WTC11 (cell line): ENCODE results near the gene FASTKD1. TPM values are rescaled to one million over a fixed set of nuclear protein-coding genes. Genes with fewer than 3 reads are reported as not detected.

ENCODE experiments used
- ATAC-seq: fragments of 200-7000 bp; cut with Tn5 transposase; 2 replicates; pipeline ENCODE4 v1.10.0; 2021; ENCODE audit warnings: mild to moderate bottlenecking, moderate library complexity
- CTCF ChIA-PET: fragments of 300-600 bp; sonication (Branson Sonifier 250); formaldehyde crosslinking; loops from one replicate; lab custom pipeline; 2021; ENCODE audit warnings: antibody characterized with exemption; lab: Charles Lee
- POLR2A ChIA-PET: fragments of 350-600 bp; sonication (Branson Sonifier 250); formaldehyde crosslinking; loops from one replicate; lab custom pipeline; 2021; ENCODE audit warnings: antibody characterized with exemption; lab: Charles Lee
- DNase-seq: peaks from one replicate; pipeline ENCODE4 v3.0.0; 2021; ENCODE audit warnings: low spot score
- H3K27ac Mint-ChIP-seq: 2 replicates; pipeline ENCODE4 v1.8.0; 2021; ENCODE audit warnings: mixed read lengths
- H3K27me3 Mint-ChIP-seq: 2 replicates; pipeline ENCODE4 v1.8.0; 2021; ENCODE audit warnings: low read depth, mild to moderate bottlenecking, moderate library complexity, mixed read lengths
- H3K36me3 Mint-ChIP-seq: 2 replicates; pipeline ENCODE4 v1.8.0; 2021; ENCODE audit warnings: mixed read lengths
- H3K4me1 Mint-ChIP-seq: 2 replicates; pipeline ENCODE4 v1.8.0; 2022; ENCODE audit warnings: mixed read lengths
- H3K4me3 Mint-ChIP-seq: 2 replicates; pipeline ENCODE4 v1.8.0; 2021; ENCODE audit warnings: mild to moderate bottlenecking, moderate library complexity, mixed read lengths
- H3K9me3 Mint-ChIP-seq: 2 replicates; pipeline ENCODE4 v1.8.0; 2021; ENCODE audit warnings: mixed read lengths
- CREM ChIP-seq: sonication (generic); formaldehyde crosslinking; IDR thresholded peaks from 2 replicates; pipeline ENCODE4 v1.8.1; 2022; ENCODE audit warnings: mild to moderate bottlenecking, missing genetic modification reagents, moderate library complexity
- ELF4 ChIP-seq: sonication (generic); formaldehyde crosslinking; IDR thresholded peaks from 2 replicates; pipeline ENCODE4 v1.8.1; 2022; ENCODE audit warnings: low read depth, mild to moderate bottlenecking, moderate library complexity, missing genetic modification reagents
- ESRRA ChIP-seq: sonication (generic); formaldehyde crosslinking; IDR thresholded peaks from 2 replicates; pipeline ENCODE4 v1.8.1; 2022; ENCODE audit warnings: mild to moderate bottlenecking, missing genetic modification reagents, borderline replicate concordance
- ETV6 ChIP-seq: sonication (generic); formaldehyde crosslinking; IDR thresholded peaks from 2 replicates; pipeline ENCODE4 v1.8.1; 2022; ENCODE audit warnings: mild to moderate bottlenecking, missing genetic modification reagents
- FOXK1 ChIP-seq: sonication (generic); formaldehyde crosslinking; IDR thresholded peaks from 2 replicates; pipeline ENCODE4 v1.8.0; 2022; ENCODE audit warnings: mild to moderate bottlenecking, moderate library complexity, missing genetic modification reagents
- FOXP1 ChIP-seq: sonication (generic); formaldehyde crosslinking; IDR thresholded peaks from 2 replicates; pipeline ENCODE4 v1.8.0; 2022; ENCODE audit warnings: missing genetic modification reagents, mild to moderate bottlenecking, moderate library complexity, borderline replicate concordance
- NFATC4 ChIP-seq: fragments of 250-450 bp; sonication (Bioruptor Pico); IDR thresholded peaks from 2 replicates; pipeline ENCODE4 v1.9.0; 2021; ENCODE audit warnings: mild to moderate bottlenecking
- OVOL2 ChIP-seq: fragments of 250-450 bp; sonication (Bioruptor Pico); IDR thresholded peaks from 2 replicates; pipeline ENCODE4 v1.9.0; 2021; ENCODE audit warnings: mild to moderate bottlenecking, borderline replicate concordance
- PRRX2 ChIP-seq: fragments of 250-450 bp; sonication (Bioruptor Pico); IDR thresholded peaks from 2 replicates; pipeline ENCODE4 v1.8.0; 2021; ENCODE audit warnings: mild to moderate bottlenecking
- SMAD4 ChIP-seq: sonication (generic); formaldehyde crosslinking; IDR thresholded peaks from 2 replicates; pipeline ENCODE4 v1.8.0; 2022; ENCODE audit warnings: mild to moderate bottlenecking, missing genetic modification reagents
- SOX15 ChIP-seq: fragments of 250-450 bp; sonication (Bioruptor Pico); IDR thresholded peaks from 2 replicates; pipeline ENCODE4 v1.9.0; 2021; ENCODE audit warnings: mild to moderate bottlenecking
- TP53 ChIP-seq: sonication (generic); formaldehyde crosslinking; IDR thresholded peaks from 2 replicates; pipeline ENCODE4 v1.8.1; 2023; ENCODE audit warnings: mild to moderate bottlenecking, missing genetic modification reagents
- ZBTB21 ChIP-seq: sonication (generic); formaldehyde crosslinking; IDR thresholded peaks from 2 replicates; pipeline ENCODE4 v1.8.1; 2023; ENCODE audit warnings: mild to moderate bottlenecking, missing genetic modification reagents, borderline replicate concordance
- ZNF219 ChIP-seq: sonication (generic); formaldehyde crosslinking; IDR thresholded peaks from 2 replicates; pipeline ENCODE4 v1.8.0; 2023; ENCODE audit warnings: missing genetic modification reagents, mild to moderate bottlenecking, borderline replicate concordance
- ZNF396 ChIP-seq: fragments of 250-450 bp; sonication (Bioruptor Pico); IDR thresholded peaks from 2 replicates; pipeline ENCODE4 v1.8.0; 2021; ENCODE audit warnings: mild to moderate bottlenecking, moderate library complexity, borderline replicate concordance
- ZNF416 ChIP-seq: fragments of 250-450 bp; sonication (Bioruptor Pico); IDR thresholded peaks from 2 replicates; pipeline ENCODE4 v1.9.0; 2021; ENCODE audit warnings: mild to moderate bottlenecking, inconsistent platforms
- total RNA-seq: library from RNA; stranded (reverse); gene quantifications from 3 replicates; pipeline ENCODE4 v1.2.3, GENCODE V29; 2021
- TF ChIP-seq, protein P1 (sequence below): sonication (generic); formaldehyde crosslinking; IDR thresholded peaks from 2 replicates; pipeline ENCODE4 v1.8.1; 2022; ENCODE audit warnings: mild to moderate bottlenecking, moderate library complexity, missing genetic modification reagents
- TF ChIP-seq, protein P2 (sequence below): sonication (generic); formaldehyde crosslinking; IDR thresholded peaks from 2 replicates; pipeline ENCODE4 v1.8.1; 2023; ENCODE audit warnings: mild to moderate bottlenecking, missing genetic modification reagents, moderate library complexity
- TF ChIP-seq, protein P3 (sequence below): sonication (generic); formaldehyde crosslinking; IDR thresholded peaks from 2 replicates; pipeline ENCODE4 v1.8.1; 2023; ENCODE audit warnings: mild to moderate bottlenecking, missing genetic modification reagents
- TF ChIP-seq, protein P4 (sequence below): sonication (generic); formaldehyde crosslinking; IDR thresholded peaks from 2 replicates; pipeline ENCODE4 v1.8.1; 2023; ENCODE audit warnings: mild to moderate bottlenecking, missing genetic modification reagents
- TF ChIP-seq, protein P5 (sequence below): fragments of 200-600 bp; IDR thresholded peaks from 2 replicates; pipeline ENCODE4 v1.8.0; 2022; ENCODE audit warnings: antibody characterized with exemption
- TF ChIP-seq, protein P6 (sequence below): sonication (generic); formaldehyde crosslinking; IDR thresholded peaks from 2 replicates; pipeline ENCODE4 v1.8.1; 2022; ENCODE audit warnings: mild to moderate bottlenecking, missing genetic modification reagents, moderate library complexity, borderline replicate concordance

FASTKD1 gene
- total RNA-seq, 1 experiment from 2014 or later, result 69.7 TPM

DNA sequence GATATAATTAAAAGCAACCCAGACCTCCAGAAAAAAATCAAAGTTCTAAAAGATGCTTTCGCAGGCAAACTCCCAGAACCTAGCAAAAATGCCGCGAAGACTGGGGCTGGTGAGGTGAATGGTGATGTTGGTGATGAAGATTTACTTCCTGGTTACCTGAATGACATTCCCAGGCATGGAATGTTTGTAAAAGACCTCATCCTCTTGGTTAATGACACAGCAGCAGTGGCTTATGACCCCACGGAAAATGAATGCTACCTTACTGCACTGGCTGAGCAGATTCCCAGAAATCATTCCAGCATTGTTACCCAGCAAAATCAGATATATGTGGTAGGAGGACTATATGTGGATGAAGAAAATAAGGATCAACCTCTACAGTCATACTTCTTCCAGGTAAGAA, 63.2 kb downstream of the FASTKD1 start (continued):
- TF ChIP-seq, protein P1, sequence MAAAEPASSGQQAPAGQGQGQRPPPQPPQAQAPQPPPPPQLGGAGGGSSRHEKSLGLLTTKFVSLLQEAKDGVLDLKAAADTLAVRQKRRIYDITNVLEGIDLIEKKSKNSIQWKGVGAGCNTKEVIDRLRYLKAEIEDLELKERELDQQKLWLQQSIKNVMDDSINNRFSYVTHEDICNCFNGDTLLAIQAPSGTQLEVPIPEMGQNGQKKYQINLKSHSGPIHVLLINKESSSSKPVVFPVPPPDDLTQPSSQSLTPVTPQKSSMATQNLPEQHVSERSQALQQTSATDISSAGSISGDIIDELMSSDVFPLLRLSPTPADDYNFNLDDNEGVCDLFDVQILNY, result no peak
- no peak for TF ChIP-seq SMAD4
- no peak for TF ChIP-seq OVOL2 (CRISPR knock-in tag)
- no peak for TF ChIP-seq FOXP1
- TF ChIP-seq TP53, result no peak
- TF ChIP-seq SOX15 (CRISPR knock-in tag), result no peak
- TF ChIP-seq ELF4, result no peak
- no peak for TF ChIP-seq ZBTB21 (CRISPR knock-in tag)
- no peak for TF ChIP-seq ETV6
- TF ChIP-seq FOXK1 (CRISPR knock-in tag), result no peak
- TF ChIP-seq NFATC4 (CRISPR knock-in tag), result no peak
- TF ChIP-seq, all 79 proteins: peak for 0

DNA sequence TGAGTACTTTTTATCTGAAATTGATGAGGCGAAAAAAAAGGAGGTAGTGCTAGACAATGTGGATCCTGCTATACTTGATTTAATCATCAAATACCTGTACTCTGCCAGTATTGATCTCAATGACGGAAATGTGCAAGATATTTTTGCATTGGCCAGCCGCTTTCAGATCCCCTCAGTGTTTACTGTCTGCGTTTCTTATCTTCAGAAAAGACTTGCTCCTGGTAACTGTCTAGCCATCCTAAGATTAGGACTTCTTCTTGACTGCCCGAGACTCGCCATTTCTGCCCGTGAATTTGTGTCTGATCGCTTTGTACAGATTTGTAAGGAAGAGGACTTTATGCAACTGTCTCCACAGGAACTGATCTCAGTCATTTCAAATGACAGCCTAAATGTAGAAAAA, 63.7 kb downstream of the FASTKD1 start:
- TF ChIP-seq ESRRA (CRISPR knock-in tag) (no peak), ZNF219 (CRISPR knock-in tag) (no peak), ZNF416 (CRISPR knock-in tag) (no peak)
- TF ChIP-seq, protein P2, sequence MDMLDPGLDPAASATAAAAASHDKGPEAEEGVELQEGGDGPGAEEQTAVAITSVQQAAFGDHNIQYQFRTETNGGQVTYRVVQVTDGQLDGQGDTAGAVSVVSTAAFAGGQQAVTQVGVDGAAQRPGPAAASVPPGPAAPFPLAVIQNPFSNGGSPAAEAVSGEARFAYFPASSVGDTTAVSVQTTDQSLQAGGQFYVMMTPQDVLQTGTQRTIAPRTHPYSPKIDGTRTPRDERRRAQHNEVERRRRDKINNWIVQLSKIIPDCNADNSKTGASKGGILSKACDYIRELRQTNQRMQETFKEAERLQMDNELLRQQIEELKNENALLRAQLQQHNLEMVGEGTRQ (CRISPR knock-in tag), result no peak
- TF ChIP-seq, protein P3, sequence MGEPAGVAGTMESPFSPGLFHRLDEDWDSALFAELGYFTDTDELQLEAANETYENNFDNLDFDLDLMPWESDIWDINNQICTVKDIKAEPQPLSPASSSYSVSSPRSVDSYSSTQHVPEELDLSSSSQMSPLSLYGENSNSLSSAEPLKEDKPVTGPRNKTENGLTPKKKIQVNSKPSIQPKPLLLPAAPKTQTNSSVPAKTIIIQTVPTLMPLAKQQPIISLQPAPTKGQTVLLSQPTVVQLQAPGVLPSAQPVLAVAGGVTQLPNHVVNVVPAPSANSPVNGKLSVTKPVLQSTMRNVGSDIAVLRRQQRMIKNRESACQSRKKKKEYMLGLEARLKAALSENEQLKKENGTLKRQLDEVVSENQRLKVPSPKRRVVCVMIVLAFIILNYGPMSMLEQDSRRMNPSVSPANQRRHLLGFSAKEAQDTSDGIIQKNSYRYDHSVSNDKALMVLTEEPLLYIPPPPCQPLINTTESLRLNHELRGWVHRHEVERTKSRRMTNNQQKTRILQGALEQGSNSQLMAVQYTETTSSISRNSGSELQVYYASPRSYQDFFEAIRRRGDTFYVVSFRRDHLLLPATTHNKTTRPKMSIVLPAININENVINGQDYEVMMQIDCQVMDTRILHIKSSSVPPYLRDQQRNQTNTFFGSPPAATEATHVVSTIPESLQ (CRISPR knock-in tag), result no peak
- TF ChIP-seq, protein P4, sequence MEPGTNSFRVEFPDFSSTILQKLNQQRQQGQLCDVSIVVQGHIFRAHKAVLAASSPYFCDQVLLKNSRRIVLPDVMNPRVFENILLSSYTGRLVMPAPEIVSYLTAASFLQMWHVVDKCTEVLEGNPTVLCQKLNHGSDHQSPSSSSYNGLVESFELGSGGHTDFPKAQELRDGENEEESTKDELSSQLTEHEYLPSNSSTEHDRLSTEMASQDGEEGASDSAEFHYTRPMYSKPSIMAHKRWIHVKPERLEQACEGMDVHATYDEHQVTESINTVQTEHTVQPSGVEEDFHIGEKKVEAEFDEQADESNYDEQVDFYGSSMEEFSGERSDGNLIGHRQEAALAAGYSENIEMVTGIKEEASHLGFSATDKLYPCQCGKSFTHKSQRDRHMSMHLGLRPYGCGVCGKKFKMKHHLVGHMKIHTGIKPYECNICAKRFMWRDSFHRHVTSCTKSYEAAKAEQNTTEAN (CRISPR knock-in tag), result no peak
- TF ChIP-seq, protein P5, sequence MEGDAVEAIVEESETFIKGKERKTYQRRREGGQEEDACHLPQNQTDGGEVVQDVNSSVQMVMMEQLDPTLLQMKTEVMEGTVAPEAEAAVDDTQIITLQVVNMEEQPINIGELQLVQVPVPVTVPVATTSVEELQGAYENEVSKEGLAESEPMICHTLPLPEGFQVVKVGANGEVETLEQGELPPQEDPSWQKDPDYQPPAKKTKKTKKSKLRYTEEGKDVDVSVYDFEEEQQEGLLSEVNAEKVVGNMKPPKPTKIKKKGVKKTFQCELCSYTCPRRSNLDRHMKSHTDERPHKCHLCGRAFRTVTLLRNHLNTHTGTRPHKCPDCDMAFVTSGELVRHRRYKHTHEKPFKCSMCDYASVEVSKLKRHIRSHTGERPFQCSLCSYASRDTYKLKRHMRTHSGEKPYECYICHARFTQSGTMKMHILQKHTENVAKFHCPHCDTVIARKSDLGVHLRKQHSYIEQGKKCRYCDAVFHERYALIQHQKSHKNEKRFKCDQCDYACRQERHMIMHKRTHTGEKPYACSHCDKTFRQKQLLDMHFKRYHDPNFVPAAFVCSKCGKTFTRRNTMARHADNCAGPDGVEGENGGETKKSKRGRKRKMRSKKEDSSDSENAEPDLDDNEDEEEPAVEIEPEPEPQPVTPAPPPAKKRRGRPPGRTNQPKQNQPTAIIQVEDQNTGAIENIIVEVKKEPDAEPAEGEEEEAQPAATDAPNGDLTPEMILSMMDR, result no peak
- no peaks in the 10 kb centered on the region for H3K27me3 Mint-ChIP-seq
- DNase-seq (no peak), ATAC-seq (no peak)
- H3K36me3 Mint-ChIP-seq, result peaks cover 4% of the 10 kb centered on the region; the same call in 1 of the 2 replicates
- no peak overlapping the region for H3K27ac Mint-ChIP-seq
- no peak overlapping the region for H3K4me3 Mint-ChIP-seq
- CTCF ChIA-PET, result interaction anchor here (1.1 kb wide), 1 partner anchor 30 kb away, joined by 4 read pairs; the partner anchor contains the start of gene BBS5
- peaks cover 4% of the 10 kb centered on the region; the same call in 1 of the 2 replicates for H3K9me3 Mint-ChIP-seq
- peaks cover 9% of the 10 kb centered on the region for H3K4me1 Mint-ChIP-seq
- POLR2A ChIA-PET, result no interaction called here

DNA sequence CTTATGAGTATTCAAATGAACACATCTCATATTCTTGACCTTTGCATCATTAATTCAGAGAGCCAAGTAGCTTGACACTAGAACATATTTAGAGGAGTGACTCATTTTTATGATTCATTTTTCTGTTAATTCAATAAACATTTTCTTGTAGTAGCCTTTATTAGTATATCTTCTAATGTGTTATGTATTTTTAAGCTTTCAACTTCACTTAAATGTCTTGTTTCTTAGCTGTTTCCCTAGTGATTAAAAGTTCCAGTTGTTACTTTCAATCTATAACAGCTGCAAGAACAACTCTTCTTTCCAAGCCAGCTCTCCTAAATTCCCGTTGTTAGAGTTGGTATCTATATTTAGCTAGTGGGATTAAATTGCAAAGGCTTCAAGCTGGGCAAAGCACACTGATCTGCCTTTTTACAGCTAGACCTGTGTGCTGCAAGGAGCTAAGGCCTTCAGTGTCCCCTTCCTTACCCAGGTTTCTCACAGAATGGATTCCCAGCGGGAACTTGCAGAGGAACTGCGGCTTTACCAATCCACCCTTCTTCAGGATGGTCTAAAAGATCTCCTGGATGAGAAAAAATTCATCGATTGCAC, 64.3 kb downstream of the FASTKD1 start, which contains the start of gene KLHL41:
KLHL41 (plus strand) TSS at position 405 of the 588 bp plus-strand sequence; CDS start at position 482, 77 bp downstream.
- ATAC-seq (peak; percentile 48), DNase-seq (no peak)
- no peak within 1 kb of the TSS for H3K27ac Mint-ChIP-seq
- peaks cover 9% of the 10 kb centered on the region for H3K4me1 Mint-ChIP-seq
- H3K9me3 Mint-ChIP-seq, result peaks cover 6% of the 10 kb centered on the region
- H3K4me3 Mint-ChIP-seq, result no peak within 1 kb of the TSS
- ChIA-PET CTCF (interaction anchor here (1.1 kb wide), 1 partner anchor 30 kb away, joined by 4 read pairs; the partner anchor contains the start of gene BBS5), POLR2A (no interaction called here)
- H3K27me3 Mint-ChIP-seq, result no peaks in the 10 kb centered on the region
- H3K36me3 Mint-ChIP-seq, result peaks cover 8% of the 10 kb centered on the region; the same call in 1 of the 2 replicates
- TF ChIP-seq, protein P1, result no peak
- TF ChIP-seq FOXK1 (CRISPR knock-in tag) (no peak), CREM (CRISPR knock-in tag) (no peak), PRRX2 (CRISPR knock-in tag) (no peak), ZNF396 (CRISPR knock-in tag) (no peak)
- TF ChIP-seq, protein P6, sequence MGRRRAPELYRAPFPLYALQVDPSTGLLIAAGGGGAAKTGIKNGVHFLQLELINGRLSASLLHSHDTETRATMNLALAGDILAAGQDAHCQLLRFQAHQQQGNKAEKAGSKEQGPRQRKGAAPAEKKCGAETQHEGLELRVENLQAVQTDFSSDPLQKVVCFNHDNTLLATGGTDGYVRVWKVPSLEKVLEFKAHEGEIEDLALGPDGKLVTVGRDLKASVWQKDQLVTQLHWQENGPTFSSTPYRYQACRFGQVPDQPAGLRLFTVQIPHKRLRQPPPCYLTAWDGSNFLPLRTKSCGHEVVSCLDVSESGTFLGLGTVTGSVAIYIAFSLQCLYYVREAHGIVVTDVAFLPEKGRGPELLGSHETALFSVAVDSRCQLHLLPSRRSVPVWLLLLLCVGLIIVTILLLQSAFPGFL (CRISPR knock-in tag), result no peak
